Measurements from ENCODE around the gene OSCP1. TPM values are rescaled to one million over a fixed set of nuclear protein-coding genes. Genes with fewer than 3 reads are reported as not detected.

Gene OSCP1
- total and polyA plus RNA-seq, 2 experiments from 2014 or later, result 2.2 to 2.6 TPM

GRCh38 chr1:36384542-36385409 is 65.5 kb downstream of the OSCP1 start:
- H3K9me3 Mint-ChIP-seq, result no peaks in the 10 kb centered on the region
- H3K27ac ChIP-seq (ENCODE audit: low read depth), result peak overlapping the region; percentile 50
- peak overlapping the region; percentile 98 for H3K4me3 ChIP-seq
- H3K27me3 ChIP-seq (ENCODE audit: insufficient read depth), result no peaks in the 10 kb centered on the region
- H3K4me1 Mint-ChIP-seq, result peaks cover 50% of the 10 kb centered on the region
- H3K36me3 ChIP-seq (ENCODE audit: insufficient read depth), result no peaks in the 10 kb centered on the region
- peaks cover 55% of the 10 kb centered on the region for H3K79me2 ChIP-seq (replicated peaks; ENCODE audit: insufficient read depth)
- H3K4me2 ChIP-seq, result peak overlapping the region; percentile 97
- TF ChIP-seq EZH2 (IDR thresholded peaks at IDR 0.05; ENCODE audit: low read depth, unreplicated experiment), result no peak
- no peak for TF ChIP-seq ZNF114 (CRISPR knock-in tag; IDR thresholded peaks at IDR 0.05)
- TF ChIP-seq POLR2AphosphoS5 (IDR thresholded peaks at IDR 0.05; ENCODE audit: low read depth), result no peak
- TF ChIP-seq, protein P1, sequence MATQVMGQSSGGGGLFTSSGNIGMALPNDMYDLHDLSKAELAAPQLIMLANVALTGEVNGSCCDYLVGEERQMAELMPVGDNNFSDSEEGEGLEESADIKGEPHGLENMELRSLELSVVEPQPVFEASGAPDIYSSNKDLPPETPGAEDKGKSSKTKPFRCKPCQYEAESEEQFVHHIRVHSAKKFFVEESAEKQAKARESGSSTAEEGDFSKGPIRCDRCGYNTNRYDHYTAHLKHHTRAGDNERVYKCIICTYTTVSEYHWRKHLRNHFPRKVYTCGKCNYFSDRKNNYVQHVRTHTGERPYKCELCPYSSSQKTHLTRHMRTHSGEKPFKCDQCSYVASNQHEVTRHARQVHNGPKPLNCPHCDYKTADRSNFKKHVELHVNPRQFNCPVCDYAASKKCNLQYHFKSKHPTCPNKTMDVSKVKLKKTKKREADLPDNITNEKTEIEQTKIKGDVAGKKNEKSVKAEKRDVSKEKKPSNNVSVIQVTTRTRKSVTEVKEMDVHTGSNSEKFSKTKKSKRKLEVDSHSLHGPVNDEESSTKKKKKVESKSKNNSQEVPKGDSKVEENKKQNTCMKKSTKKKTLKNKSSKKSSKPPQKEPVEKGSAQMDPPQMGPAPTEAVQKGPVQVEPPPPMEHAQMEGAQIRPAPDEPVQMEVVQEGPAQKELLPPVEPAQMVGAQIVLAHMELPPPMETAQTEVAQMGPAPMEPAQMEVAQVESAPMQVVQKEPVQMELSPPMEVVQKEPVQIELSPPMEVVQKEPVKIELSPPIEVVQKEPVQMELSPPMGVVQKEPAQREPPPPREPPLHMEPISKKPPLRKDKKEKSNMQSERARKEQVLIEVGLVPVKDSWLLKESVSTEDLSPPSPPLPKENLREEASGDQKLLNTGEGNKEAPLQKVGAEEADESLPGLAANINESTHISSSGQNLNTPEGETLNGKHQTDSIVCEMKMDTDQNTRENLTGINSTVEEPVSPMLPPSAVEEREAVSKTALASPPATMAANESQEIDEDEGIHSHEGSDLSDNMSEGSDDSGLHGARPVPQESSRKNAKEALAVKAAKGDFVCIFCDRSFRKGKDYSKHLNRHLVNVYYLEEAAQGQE (IDR thresholded peaks at IDR 0.05; ENCODE audit: unreplicated experiment), result no peak
- no peak for TF ChIP-seq NANOG (IDR thresholded peaks at IDR 0.05; ENCODE audit: borderline replicate concordance)
- no peak for TF ChIP-seq EZH2phosphoT487 (IDR thresholded peaks at IDR 0.05; ENCODE audit: unreplicated experiment)
- TF ChIP-seq CREB1 (CRISPR knock-in tag; IDR thresholded peaks at IDR 0.05; ENCODE audit: low read depth), result no peak
- TF ChIP-seq STAT1 (IDR thresholded peaks at IDR 0.05; ENCODE audit: unreplicated experiment), result no peak
- TF ChIP-seq JUNB (IDR thresholded peaks at IDR 0.05; ENCODE audit: unreplicated experiment), result no peak
- TF ChIP-seq, protein P2, sequence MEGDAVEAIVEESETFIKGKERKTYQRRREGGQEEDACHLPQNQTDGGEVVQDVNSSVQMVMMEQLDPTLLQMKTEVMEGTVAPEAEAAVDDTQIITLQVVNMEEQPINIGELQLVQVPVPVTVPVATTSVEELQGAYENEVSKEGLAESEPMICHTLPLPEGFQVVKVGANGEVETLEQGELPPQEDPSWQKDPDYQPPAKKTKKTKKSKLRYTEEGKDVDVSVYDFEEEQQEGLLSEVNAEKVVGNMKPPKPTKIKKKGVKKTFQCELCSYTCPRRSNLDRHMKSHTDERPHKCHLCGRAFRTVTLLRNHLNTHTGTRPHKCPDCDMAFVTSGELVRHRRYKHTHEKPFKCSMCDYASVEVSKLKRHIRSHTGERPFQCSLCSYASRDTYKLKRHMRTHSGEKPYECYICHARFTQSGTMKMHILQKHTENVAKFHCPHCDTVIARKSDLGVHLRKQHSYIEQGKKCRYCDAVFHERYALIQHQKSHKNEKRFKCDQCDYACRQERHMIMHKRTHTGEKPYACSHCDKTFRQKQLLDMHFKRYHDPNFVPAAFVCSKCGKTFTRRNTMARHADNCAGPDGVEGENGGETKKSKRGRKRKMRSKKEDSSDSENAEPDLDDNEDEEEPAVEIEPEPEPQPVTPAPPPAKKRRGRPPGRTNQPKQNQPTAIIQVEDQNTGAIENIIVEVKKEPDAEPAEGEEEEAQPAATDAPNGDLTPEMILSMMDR (conservative IDR thresholded peaks at IDR 0.05; ENCODE audit: low read depth in 2 of 2), result no peak
- no peak for TF ChIP-seq ETS1 (IDR thresholded peaks at IDR 0.05)
- TF ChIP-seq ZNF331 (CRISPR knock-in tag; IDR thresholded peaks at IDR 0.05; ENCODE audit: low read depth), result no peak
- TF ChIP-seq ZNF462 (CRISPR knock-in tag; IDR thresholded peaks at IDR 0.05), result no peak
- H3K27ac Mint-ChIP-seq, result peak overlapping the region; percentile 96
- H3K9me2 ChIP-seq (ENCODE audit: insufficient read depth), result no peaks in the 10 kb centered on the region
- peaks cover 21% of the 10 kb centered on the region for H3F3A ChIP-seq (replicated peaks; ENCODE audit: low read depth)
- ATAC-seq (peak; percentile 4), DNase-seq (ENCODE audit: low spot score) (peak; percentile 67)
- H3K36me3 Mint-ChIP-seq (ENCODE audit: low read depth), result peaks cover 8% of the 10 kb centered on the region
- H3K27me3 Mint-ChIP-seq (ENCODE audit: insufficient read depth, low read depth, poor library complexity), result peaks cover 20% of the 10 kb centered on the region
- peaks cover 16% of the 10 kb centered on the region for H3K4me1 ChIP-seq (ENCODE audit: insufficient read depth)
- peak overlapping the region; percentile 95 for H3K4me3 Mint-ChIP-seq
- H4K20me1 ChIP-seq (replicated peaks; ENCODE audit: insufficient read depth), result peaks cover 37% of the 10 kb centered on the region
- 0 out of 2 replicates have a peak overlapping the region, but pooled peaks have one; percentile 38 for H2AFZ ChIP-seq
